ENCODE results near the gene PALM.
"Not testable (repeated sequence)": the region's sequence is repeated elsewhere in the genome, so short reads cannot be mapped to it uniquely, and the experiment has no call there.

PALM gene

DNA sequence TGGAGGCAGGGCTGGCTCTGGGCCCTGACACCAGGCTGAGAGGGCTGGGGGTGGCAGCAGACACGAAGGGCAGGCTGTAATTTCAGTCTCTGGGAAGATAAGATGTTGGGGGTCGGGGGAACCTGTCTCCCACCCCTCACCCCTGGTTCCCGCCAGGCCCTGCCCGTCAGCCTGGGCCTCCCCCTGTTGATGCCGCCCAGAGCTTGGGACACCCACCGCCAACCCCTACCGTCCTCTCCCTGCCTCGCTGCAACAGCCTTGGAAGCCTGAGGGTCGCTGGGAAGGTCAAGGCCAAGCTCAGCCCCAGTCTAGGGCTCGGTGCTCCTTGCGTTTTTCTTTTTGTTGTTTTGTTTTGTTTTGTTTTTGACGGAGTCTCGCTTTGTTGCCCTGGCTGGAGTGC is 14.5 kb downstream of the PALM start:
- no CpG with 5 or more reads among the region's 13 CpGs for WGBS (ENCODE audit: insufficient coverage, insufficient read length)
- no peaks in the 10 kb centered on the region for H3K9me3 ChIP-seq (ENCODE audit: control insufficient read depth, insufficient read depth, low read length)
- no peaks in the 10 kb centered on the region for H3K27me3 ChIP-seq (ENCODE audit: control insufficient read depth, insufficient read depth, low read length)
- DNase-seq (ENCODE audit: low read depth, low spot score), result no peak
- no peak overlapping the region for H3K27ac ChIP-seq (ENCODE audit: low read length)
- no peaks in the 10 kb centered on the region; the same call in 1 of the 2 replicates for H3K36me3 ChIP-seq (ENCODE audit: control insufficient read depth, insufficient read depth, low read length)
- H3K4me1 ChIP-seq (ENCODE audit: control insufficient read depth, insufficient read depth, low read length), result peaks cover 4% of the 10 kb centered on the region; the same call in 1 of the 2 replicates
- no peak overlapping the region for H3K4me3 ChIP-seq (ENCODE audit: low read length)

DNA sequence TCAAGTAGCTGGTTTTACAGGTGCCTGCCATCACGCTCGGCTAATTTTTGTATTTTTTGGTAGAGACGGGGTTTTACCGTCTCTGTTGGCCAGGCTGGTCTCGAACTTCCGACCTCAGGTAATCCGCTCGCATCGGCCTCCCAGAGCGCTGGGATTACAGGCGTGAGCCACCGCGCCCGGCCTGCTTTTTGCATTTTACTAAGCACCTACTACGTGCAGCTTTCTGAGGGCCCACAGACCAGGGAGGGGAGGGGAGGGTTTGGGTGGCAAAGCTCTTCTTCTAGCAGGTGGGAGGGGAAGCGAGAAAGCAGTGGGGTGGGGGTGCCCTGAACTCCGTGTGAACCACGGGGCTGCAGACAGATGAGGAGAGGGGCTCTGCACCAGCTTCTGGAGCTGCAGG is 15.0 kb downstream of the PALM start:
- Histone ChIP-seq H3K36me3 (ENCODE audit: control insufficient read depth, insufficient read depth, low read length) (no peaks in the 10 kb centered on the region; the same call in 1 of the 2 replicates), H3K27me3 (ENCODE audit: control insufficient read depth, insufficient read depth, low read length) (no peaks in the 10 kb centered on the region), H3K27ac (ENCODE audit: low read length) (no peak overlapping the region), H3K4me1 (ENCODE audit: control insufficient read depth, insufficient read depth, low read length) (peaks cover 4% of the 10 kb centered on the region; the same call in 1 of the 2 replicates), H3K4me3 (ENCODE audit: low read length) (no peak overlapping the region), H3K9me3 (ENCODE audit: control insufficient read depth, insufficient read depth, low read length) (no peaks in the 10 kb centered on the region)
- DNase-seq (ENCODE audit: low read depth, low spot score), result no peak
- no CpG with 5 or more reads among the region's 18 CpGs for WGBS (ENCODE audit: insufficient coverage, insufficient read length)

DNA sequence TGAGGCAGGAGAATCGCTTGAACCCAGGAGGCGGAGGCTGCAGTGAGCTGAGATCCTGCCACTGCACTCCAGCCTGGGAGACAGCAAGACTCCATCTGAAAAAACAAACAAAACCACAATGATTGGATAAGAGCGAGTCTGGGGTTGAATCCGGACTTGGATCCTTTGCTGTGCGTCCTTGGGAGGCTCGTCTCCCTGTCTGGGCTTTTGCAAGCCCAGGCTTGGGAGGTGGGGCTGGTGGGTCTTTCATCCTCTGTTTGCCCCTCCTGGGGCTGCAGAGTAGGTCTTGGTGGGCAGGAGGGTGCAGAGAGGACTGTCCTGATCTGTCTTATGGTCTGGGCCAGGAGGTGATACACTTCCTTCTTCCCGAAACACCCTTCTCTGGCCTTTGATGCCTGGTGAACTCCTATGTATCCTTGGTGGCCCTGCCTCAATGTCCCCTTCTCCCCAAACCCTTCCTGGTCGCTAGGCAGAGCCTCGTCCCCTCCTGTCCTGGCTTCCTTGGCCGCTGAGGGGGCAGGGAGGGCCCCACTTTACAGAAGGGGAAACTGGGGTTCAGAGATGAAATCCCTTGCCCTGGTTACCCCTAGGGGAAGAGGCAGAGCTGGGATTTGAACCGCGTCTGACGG is 16.8 kb downstream of the PALM start:
- no CpG with 5 or more reads among the region's 13 CpGs for whole genome bisulfite sequencing (ENCODE audit: insufficient coverage, insufficient read length)
- H3K4me3 ChIP-seq (ENCODE audit: low read length), result no peak overlapping the region
- H3K27ac ChIP-seq (ENCODE audit: low read length), result no peak overlapping the region
- no peaks in the 10 kb centered on the region for H3K36me3 ChIP-seq (ENCODE audit: control insufficient read depth, insufficient read depth, low read length)
- DNase-seq (ENCODE audit: low read depth, low spot score), result no peak
- H3K9me3 ChIP-seq (ENCODE audit: control insufficient read depth, insufficient read depth, low read length), result no peaks in the 10 kb centered on the region
- peaks cover 2% of the 10 kb centered on the region; the same call in 1 of the 2 replicates for H3K4me1 ChIP-seq (ENCODE audit: control insufficient read depth, insufficient read depth, low read length)
- H3K27me3 ChIP-seq (ENCODE audit: control insufficient read depth, insufficient read depth, low read length), result no peaks in the 10 kb centered on the region

DNA sequence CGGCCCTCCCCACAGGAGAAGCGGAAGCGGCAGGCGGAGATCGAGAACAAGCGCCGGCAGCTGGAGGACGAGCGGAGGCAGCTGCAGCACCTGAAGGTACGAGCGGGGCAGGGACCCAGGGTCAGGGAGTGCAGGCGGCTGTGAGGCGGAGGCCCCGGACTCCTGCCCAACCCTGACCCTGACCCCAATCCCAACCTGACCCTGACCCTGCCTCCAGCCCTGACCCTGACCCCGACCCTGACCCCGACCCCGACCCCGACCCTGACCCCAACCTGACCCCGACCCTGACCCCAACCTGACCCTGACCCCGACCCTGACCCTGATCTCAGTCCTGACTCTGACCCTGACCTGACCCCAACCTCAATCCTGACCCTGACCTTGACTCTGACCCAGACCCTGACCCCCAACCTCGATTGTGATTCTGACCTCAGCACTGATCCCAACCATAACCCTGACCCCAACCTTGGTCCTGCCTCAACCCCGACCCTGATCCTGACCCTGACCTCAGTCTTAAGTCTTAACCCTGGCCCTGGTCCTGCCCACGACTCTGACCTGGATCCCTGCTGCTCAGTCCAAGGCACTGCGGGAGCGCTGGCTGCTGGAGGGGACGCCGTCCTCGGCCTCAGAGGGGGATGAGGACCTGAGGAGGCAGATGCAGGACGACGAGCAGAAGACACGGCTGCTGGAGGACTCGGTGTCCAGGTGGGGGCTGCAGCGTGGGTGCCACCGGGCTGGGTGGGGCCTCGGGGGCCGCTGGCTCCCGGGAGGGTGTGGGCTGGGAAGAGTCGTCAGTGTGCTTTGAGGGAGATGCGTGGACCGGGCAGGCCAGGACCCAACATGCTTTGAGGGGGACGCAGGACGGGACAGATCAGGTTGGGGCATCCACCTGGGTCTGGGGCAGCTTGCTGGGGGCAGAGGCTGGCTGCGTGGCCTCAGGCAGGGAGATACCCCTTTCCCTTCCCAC is 18.5 kb downstream of the PALM start:
- WGBS (ENCODE audit: insufficient coverage, insufficient read length), result no CpG with 5 or more reads among the region's 43 CpGs
- H3K27ac ChIP-seq (ENCODE audit: low read length), result no peak overlapping the region
- no peaks in the 10 kb centered on the region for H3K27me3 ChIP-seq (ENCODE audit: control insufficient read depth, insufficient read depth, low read length)
- no peak for DNase-seq (ENCODE audit: low read depth, low spot score)
- no peak overlapping the region for H3K4me3 ChIP-seq (ENCODE audit: low read length)
- H3K4me1 ChIP-seq (ENCODE audit: control insufficient read depth, insufficient read depth, low read length), result peaks cover 2% of the 10 kb centered on the region; the same call in 1 of the 2 replicates
- H3K36me3 ChIP-seq (ENCODE audit: control insufficient read depth, insufficient read depth, low read length), result no peaks in the 10 kb centered on the region
- H3K9me3 ChIP-seq (ENCODE audit: control insufficient read depth, insufficient read depth, low read length), result no peaks in the 10 kb centered on the region

DNA sequence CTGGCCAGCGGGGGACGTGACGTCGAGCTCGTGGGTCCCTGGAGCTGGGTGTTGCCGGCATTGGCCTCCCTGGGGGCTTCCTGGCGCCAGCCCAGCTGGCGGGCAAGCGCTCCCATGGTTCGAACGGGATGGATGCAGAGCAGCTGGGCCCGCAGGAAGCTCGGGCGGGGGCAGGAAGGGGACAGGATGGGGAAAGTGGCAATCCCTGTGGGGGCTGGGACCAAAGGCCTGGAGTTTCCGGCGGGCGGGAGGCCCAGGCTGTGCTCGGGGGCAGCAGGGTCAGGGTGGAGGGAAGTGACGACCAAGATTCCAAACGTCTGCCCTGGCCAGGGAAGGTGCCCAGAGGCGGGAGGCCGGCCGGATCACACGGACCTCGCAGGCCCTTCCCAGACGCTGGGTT is 19.3 kb downstream of the PALM start:
- Histone ChIP-seq H3K4me3 (ENCODE audit: low read length) (no peak overlapping the region), H3K4me1 (ENCODE audit: control insufficient read depth, insufficient read depth, low read length) (peaks cover 2% of the 10 kb centered on the region; the same call in 1 of the 2 replicates), H3K27ac (ENCODE audit: low read length) (no peak overlapping the region), H3K9me3 (ENCODE audit: control insufficient read depth, insufficient read depth, low read length) (no peaks in the 10 kb centered on the region), H3K36me3 (ENCODE audit: control insufficient read depth, insufficient read depth, low read length) (no peaks in the 10 kb centered on the region), H3K27me3 (ENCODE audit: control insufficient read depth, insufficient read depth, low read length) (no peaks in the 10 kb centered on the region)
- no CpG with 5 or more reads among the region's 26 CpGs for WGBS (ENCODE audit: insufficient coverage, insufficient read length)
- DNase-seq (ENCODE audit: low read depth, low spot score), result no peak

DNA sequence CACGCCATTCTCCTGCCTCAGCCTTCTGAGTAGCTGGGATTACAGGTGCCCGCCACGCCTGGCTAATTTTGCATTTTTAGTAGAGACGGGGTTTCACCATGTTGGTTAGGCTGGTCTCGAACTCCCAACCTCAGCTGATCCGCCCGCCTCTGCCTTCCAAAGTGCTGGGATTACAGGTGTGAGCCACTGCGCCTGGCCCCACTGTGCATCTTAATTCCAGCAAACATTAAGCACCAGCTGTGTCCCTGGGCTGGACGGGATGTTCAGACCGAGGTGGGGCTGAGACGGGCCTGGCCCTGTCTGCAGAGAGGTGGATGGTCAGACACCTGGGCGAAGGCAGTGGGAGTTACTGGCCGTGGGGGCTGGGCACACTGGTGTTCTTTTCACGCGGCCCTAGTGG is 20.8 kb downstream of the PALM start:
- H3K27ac ChIP-seq (ENCODE audit: low read length); H3K36me3 ChIP-seq (ENCODE audit: control insufficient read depth, insufficient read depth, low read length); H3K4me1 ChIP-seq (ENCODE audit: control insufficient read depth, insufficient read depth, low read length); H3K27me3 ChIP-seq (ENCODE audit: control insufficient read depth, insufficient read depth, low read length); H3K9me3 ChIP-seq (ENCODE audit: control insufficient read depth, insufficient read depth, low read length); DNase-seq (ENCODE audit: low read depth, low spot score); H3K4me3 ChIP-seq (ENCODE audit: low read length): not testable (repeated sequence)
- WGBS (ENCODE audit: insufficient coverage, insufficient read length), result no CpG with 5 or more reads among the region's 15 CpGs

DNA sequence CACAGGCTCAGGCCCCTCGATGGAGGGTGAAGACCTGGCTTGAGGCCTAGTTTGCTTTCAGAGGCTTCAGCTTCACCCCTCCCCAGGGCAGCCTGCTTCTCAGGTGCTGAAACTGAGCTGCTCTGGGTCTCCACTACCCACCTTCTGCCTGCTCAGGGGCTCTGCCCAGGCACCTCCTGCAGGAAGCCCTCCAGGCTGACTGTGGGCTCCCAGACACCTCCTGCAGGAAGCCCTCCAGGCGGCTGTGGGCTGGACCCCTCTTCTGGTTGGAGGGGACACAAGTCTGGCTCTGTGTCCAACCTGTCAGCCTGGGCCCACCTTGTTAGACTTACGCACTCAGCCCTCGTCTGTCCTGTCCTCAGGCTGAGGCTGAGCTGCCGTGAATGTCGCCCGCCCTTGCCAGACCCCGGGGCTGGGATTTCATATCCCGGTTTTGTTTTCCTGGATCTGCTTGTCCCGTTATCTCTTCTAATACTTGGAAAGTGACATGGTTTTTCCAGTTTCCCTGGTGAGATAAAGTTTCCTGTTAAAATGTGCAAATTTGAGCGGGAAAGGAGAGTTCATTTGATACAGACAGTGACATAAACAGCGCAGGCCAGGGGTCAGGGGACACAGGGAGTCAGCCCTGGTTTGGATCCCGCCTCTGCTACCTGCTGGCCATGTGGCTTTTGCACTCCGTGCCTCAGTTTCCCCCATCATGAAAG is 21.4 kb downstream of the PALM start:
- no peaks in the 10 kb centered on the region for H3K36me3 ChIP-seq (ENCODE audit: control insufficient read depth, insufficient read depth, low read length)
- H3K27me3 ChIP-seq (ENCODE audit: control insufficient read depth, insufficient read depth, low read length), result no peaks in the 10 kb centered on the region
- H3K27ac ChIP-seq (ENCODE audit: low read length), result no peak overlapping the region
- no peaks in the 10 kb centered on the region for H3K9me3 ChIP-seq (ENCODE audit: control insufficient read depth, insufficient read depth, low read length)
- no peak overlapping the region for H3K4me3 ChIP-seq (ENCODE audit: low read length)
- no CpG with 5 or more reads among the region's 14 CpGs for WGBS (ENCODE audit: insufficient coverage, insufficient read length)
- DNase-seq (ENCODE audit: low read depth, low spot score), result no peak
- peaks cover 2% of the 10 kb centered on the region; the same call in 1 of the 2 replicates for H3K4me1 ChIP-seq (ENCODE audit: control insufficient read depth, insufficient read depth, low read length)

DNA sequence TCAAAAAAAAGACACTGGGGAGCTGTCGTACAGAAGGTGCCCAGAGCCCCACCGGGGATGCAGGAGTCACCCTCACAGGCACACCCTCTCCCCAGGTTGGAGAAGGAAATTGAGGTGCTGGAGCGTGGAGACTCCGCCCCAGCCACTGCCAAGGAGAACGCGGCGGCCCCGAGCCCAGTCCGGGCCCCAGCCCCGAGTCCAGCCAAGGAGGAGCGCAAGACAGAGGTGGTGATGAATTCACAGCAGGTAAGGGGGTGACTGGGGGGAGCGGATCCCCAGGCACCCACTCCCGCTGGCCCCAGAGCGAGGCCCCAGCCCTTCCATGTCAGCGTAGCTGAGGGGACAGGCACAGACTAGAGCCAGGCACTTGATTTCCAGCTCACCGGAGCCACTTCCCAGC is 22.3 kb downstream of the PALM start:
- H3K9me3 ChIP-seq (ENCODE audit: control insufficient read depth, insufficient read depth, low read length), result no peaks in the 10 kb centered on the region
- no peaks in the 10 kb centered on the region for H3K27me3 ChIP-seq (ENCODE audit: control insufficient read depth, insufficient read depth, low read length)
- no peak for DNase-seq (ENCODE audit: low read depth, low spot score)
- WGBS (ENCODE audit: insufficient coverage, insufficient read length), result no CpG with 5 or more reads among the region's 16 CpGs
- no peak overlapping the region for H3K27ac ChIP-seq (ENCODE audit: low read length)
- no peak overlapping the region for H3K4me3 ChIP-seq (ENCODE audit: low read length)
- H3K4me1 ChIP-seq (ENCODE audit: control insufficient read depth, insufficient read depth, low read length), result peaks cover 2% of the 10 kb centered on the region; the same call in 1 of the 2 replicates
- H3K36me3 ChIP-seq (ENCODE audit: control insufficient read depth, insufficient read depth, low read length), result no peaks in the 10 kb centered on the region

DNA sequence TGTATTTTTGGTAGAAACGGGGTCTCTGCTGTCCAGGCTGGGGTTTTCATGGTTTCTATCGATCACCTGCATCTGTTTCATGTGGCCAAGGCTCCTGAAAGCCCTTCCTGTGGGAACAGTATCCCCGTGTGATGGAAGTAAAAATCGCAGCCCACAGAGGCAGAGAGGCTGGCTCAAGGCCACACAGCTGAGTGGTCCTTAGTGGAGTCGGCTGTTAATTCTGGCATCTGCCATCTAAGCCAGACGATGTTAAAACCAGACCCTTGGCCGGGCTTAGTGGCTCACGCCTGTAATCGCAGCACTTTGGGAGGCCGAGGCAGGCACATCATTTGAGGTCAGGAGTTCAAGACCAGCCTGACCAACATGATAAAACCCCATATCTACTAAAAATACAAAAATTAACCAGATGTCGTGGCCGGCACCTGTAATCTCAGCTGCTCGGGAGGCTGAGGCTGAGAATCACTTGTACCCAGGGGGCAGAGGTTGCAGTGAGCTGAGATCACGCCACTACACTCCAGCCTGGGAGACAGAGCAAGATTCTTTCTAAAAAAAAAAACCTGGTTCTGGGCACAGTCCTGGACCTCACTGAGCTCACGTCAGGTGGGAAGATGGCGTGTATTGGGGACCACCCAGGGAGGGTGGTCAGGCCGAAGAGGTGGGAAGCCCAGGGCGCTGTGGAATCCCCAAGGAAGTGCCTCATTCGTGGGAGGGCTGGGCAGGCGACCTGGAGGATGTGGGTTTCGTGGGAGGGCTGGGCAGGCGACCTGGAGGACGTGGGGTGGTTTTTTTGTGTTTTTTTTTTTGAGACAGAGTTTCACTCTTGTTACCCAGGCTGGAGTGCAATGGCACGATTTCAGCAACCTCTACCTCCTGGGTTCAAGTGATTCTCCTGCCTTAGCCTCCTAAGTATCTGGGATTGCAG is 23.7 kb downstream of the PALM start:
- WGBS (ENCODE audit: insufficient coverage, insufficient read length), result no CpG with 5 or more reads among the region's 24 CpGs
- no peaks in the 10 kb centered on the region for H3K27me3 ChIP-seq (ENCODE audit: control insufficient read depth, insufficient read depth, low read length)

More for the DNA sequence above, 23.7 kb downstream of the PALM start:
- H3K4me3 ChIP-seq (ENCODE audit: low read length), result no peak overlapping the region
- no peak overlapping the region for H3K27ac ChIP-seq (ENCODE audit: low read length)
- no peaks in the 10 kb centered on the region for H3K9me3 ChIP-seq (ENCODE audit: control insufficient read depth, insufficient read depth, low read length)
- DNase-seq (ENCODE audit: low read depth, low spot score), result no peak
- H3K36me3 ChIP-seq (ENCODE audit: control insufficient read depth, insufficient read depth, low read length), result no peaks in the 10 kb centered on the region
- H3K4me1 ChIP-seq (ENCODE audit: control insufficient read depth, insufficient read depth, low read length), result peaks cover 2% of the 10 kb centered on the region; the same call in 1 of the 2 replicates
